ENCODE measurements around the gene GOLGA1. TPM values are rescaled to one million over a fixed set of nuclear protein-coding genes. Genes with fewer than 3 reads are reported as not detected.

The GOLGA1 gene
- total and polyA plus RNA-seq, 2 of the 13 experiments (the other 11 are each of a cell fraction or from before 2014, with no cell fraction given), result 12.7 to 15.9 TPM

DNA sequence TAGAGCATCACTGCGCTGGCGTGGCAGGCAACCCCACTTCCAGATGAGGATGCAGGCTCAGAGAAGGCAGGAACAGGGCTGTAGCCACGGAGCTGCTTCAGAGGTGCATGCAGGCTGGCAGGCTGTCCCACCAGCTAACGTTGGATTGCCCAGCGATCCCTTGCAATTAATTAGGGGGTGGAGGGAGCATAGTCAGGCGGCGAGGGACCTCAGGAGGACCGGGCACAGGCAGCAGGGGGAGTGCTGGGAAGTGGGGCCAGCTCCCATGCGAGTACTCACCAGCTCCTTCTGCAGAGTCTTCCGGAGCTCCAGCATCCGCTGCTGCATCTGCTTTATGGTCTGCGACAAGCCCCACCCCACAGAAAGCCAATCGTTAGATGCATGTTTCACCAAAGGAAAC is 58.7 kb downstream of the GOLGA1 start:
- H3K79me2 ChIP-seq (ENCODE audit: insufficient read depth, low read length), result no peaks in the 10 kb centered on the region
- H3K4me2 ChIP-seq (ENCODE audit: low read depth, low read length), result no peak overlapping the region
- H3K36me3 ChIP-seq (replicated peaks in 1 of 2; ENCODE audit: control insufficient read depth in 1 of 2, insufficient read depth in 2 of 2, low read length in 2 of 2), result peaks cover 17 to 62% of the 10 kb centered on the region in 2 experiments; a peak in 4 of 5 replicates
- in situ Hi-C loops (cut with HindIII; ENCODE audit: extremely low pct_ligation_motif_present, low pct_unique_long_range_greater_than_20kb) (no loop called here), intact Hi-C loops (cut with micrococcal nuclease; ENCODE audit: unreplicated experiment) (no loop called here)
- no peak overlapping the region for H3K27ac ChIP-seq (ENCODE audit: extremely low read length, insufficient read depth, low read length)
- DNase-seq (ENCODE audit: low spot score) (no peak), ATAC-seq (no peak), FAIRE-seq (no peak)
- no peaks in the 10 kb centered on the region for H3K4me1 ChIP-seq (ENCODE audit: insufficient read depth, low read length)
- no peaks in the 10 kb centered on the region for H3K9me3 ChIP-seq (ENCODE audit: low read length)
- TF ChIP-seq SP2 (CRISPR knock-in tag; IDR thresholded peaks at IDR 0.05), result no peak
- no peak for TF ChIP-seq ZFP1 (CRISPR knock-in tag; IDR thresholded peaks at IDR 0.05)
- no peak for TF ChIP-seq ZKSCAN5 (CRISPR knock-in tag; IDR thresholded peaks at IDR 0.05)
- no peak for TF ChIP-seq ZNF329 (CRISPR knock-in tag; IDR thresholded peaks at IDR 0.05; ENCODE audit: low read depth)
- no peak for TF ChIP-seq ZNF644 (CRISPR knock-in tag; IDR thresholded peaks at IDR 0.05; ENCODE audit: low read depth)
- TF ChIP-seq, protein P1, sequence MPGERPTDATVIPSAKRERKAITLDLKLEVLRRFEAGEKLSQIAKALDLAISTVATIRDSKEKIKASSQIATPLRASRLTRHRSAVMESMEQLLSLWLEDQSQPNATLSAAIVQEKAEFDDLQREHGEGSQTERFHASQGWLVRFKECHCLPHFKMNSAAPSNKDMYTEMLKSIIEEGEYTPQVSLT (CRISPR knock-in tag; IDR thresholded peaks at IDR 0.05; ENCODE audit: borderline replicate concordance, low read depth), result no peak
- H3K4me3 ChIP-seq (replicated peaks in 1 of 3; ENCODE audit: insufficient read depth in 1 of 3, low read depth in 2 of 3, low read length in 3 of 3), result no peak overlapping the region
- no peaks in the 10 kb centered on the region for H3K27me3 ChIP-seq (ENCODE audit: control insufficient read depth in 1 of 2, insufficient read depth in 2 of 2, low read length in 2 of 2)
- 100% methylated on average over 1 of the region's 13 CpGs for WGBS (ENCODE audit: low lambda C conversion rate)
- ChIA-PET CTCF (ENCODE audit: low intra/inter-chr PET ratio, low total read pairs) (no interaction called here), POLR2A (no interaction called here)
- H3K9ac ChIP-seq (ENCODE audit: insufficient read depth, low read depth, low read length), result no peak overlapping the region
- no TSS peak for BruUV-seq (replicated peaks)
- H2AFZ ChIP-seq (ENCODE audit: low read length), result no peak overlapping the region
- H4K20me1 ChIP-seq (ENCODE audit: insufficient read depth, low read length), result no peaks in the 10 kb centered on the region

DNA sequence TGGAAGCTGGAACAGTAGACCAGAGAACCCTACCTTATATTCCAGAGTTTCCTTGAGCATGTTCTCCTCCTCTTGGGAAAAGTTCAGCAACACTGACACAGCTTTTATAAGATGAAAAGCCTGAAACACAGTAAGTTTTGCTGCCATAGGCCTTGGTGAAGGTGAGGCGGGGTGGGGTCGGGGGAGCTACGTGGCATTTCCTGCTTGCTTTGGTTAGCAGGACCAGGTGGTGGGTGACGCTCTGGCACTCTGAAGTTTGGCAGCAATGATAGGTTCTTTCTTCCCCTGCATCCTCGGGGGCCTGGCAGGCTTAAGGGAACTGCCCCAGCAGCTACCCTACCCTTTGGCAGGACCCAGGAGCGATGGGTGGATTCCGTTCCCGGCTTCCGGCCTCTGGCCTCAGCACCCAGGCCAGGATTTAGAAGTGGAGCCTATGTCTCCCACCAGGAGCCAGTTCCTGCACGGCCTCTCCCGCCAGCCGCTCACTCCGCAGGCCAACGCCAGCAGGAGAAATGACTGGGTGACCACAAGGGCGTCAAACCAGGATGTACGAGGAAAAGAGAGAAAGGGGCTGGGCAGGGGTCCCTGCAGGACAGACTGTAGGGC is 59.6 kb downstream of the GOLGA1 start:
- Histone ChIP-seq H3K4me2 (ENCODE audit: low read depth, low read length) (no peak overlapping the region), H3K27ac (ENCODE audit: extremely low read length, insufficient read depth, low read length) (no peak overlapping the region), H3K4me1 (ENCODE audit: insufficient read depth, low read length) (no peaks in the 10 kb centered on the region), H3K36me3 (replicated peaks in 1 of 2; ENCODE audit: control insufficient read depth in 1 of 2, insufficient read depth in 2 of 2, low read length in 2 of 2) (peaks cover 18 to 65% of the 10 kb centered on the region in 2 experiments; a peak in 4 of 5 replicates), H4K20me1 (ENCODE audit: insufficient read depth, low read length) (no peaks in the 10 kb centered on the region), H3K79me2 (ENCODE audit: insufficient read depth, low read length) (no peaks in the 10 kb centered on the region), H3K9ac (ENCODE audit: insufficient read depth, low read depth, low read length) (no peak overlapping the region), H3K9me3 (ENCODE audit: low read length) (no peaks in the 10 kb centered on the region), H3K4me3 (replicated peaks in 1 of 3; ENCODE audit: insufficient read depth in 1 of 3, low read depth in 2 of 3, low read length in 3 of 3) (no peak overlapping the region), H2AFZ (ENCODE audit: low read length) (no peak overlapping the region), H3K27me3 (ENCODE audit: control insufficient read depth in 1 of 2, insufficient read depth in 2 of 2, low read length in 2 of 2) (no peaks in the 10 kb centered on the region)
- BruUV-seq (replicated peaks), result no TSS peak
- intact Hi-C loops (cut with micrococcal nuclease; ENCODE audit: unreplicated experiment), result no loop called here
- POLR2A ChIA-PET, result no interaction called here
- in situ Hi-C loops (cut with HindIII; ENCODE audit: extremely low pct_ligation_motif_present, low pct_unique_long_range_greater_than_20kb), result no loop called here
- CTCF ChIA-PET (ENCODE audit: low intra/inter-chr PET ratio, low total read pairs), result no interaction called here
- ATAC-seq (no peak), FAIRE-seq (no peak), DNase-seq (ENCODE audit: low spot score) (no peak)
- WGBS (ENCODE audit: low lambda C conversion rate), result 97% methylated on average over 5 of the region's 16 CpGs
- TF ChIP-seq ZBTB3 (CRISPR knock-in tag; IDR thresholded peaks at IDR 0.05; ENCODE audit: borderline replicate concordance, low read depth) (no peak), GABPA (IDR thresholded peaks at IDR 0.05; ENCODE audit: low read depth, low read length) (no peak), GABPA (CRISPR knock-in tag; IDR thresholded peaks at IDR 0.05; ENCODE audit: low read depth) (no peak), THAP7 (CRISPR knock-in tag; IDR thresholded peaks at IDR 0.05) (no peak)
- TF ChIP-seq, protein P2, sequence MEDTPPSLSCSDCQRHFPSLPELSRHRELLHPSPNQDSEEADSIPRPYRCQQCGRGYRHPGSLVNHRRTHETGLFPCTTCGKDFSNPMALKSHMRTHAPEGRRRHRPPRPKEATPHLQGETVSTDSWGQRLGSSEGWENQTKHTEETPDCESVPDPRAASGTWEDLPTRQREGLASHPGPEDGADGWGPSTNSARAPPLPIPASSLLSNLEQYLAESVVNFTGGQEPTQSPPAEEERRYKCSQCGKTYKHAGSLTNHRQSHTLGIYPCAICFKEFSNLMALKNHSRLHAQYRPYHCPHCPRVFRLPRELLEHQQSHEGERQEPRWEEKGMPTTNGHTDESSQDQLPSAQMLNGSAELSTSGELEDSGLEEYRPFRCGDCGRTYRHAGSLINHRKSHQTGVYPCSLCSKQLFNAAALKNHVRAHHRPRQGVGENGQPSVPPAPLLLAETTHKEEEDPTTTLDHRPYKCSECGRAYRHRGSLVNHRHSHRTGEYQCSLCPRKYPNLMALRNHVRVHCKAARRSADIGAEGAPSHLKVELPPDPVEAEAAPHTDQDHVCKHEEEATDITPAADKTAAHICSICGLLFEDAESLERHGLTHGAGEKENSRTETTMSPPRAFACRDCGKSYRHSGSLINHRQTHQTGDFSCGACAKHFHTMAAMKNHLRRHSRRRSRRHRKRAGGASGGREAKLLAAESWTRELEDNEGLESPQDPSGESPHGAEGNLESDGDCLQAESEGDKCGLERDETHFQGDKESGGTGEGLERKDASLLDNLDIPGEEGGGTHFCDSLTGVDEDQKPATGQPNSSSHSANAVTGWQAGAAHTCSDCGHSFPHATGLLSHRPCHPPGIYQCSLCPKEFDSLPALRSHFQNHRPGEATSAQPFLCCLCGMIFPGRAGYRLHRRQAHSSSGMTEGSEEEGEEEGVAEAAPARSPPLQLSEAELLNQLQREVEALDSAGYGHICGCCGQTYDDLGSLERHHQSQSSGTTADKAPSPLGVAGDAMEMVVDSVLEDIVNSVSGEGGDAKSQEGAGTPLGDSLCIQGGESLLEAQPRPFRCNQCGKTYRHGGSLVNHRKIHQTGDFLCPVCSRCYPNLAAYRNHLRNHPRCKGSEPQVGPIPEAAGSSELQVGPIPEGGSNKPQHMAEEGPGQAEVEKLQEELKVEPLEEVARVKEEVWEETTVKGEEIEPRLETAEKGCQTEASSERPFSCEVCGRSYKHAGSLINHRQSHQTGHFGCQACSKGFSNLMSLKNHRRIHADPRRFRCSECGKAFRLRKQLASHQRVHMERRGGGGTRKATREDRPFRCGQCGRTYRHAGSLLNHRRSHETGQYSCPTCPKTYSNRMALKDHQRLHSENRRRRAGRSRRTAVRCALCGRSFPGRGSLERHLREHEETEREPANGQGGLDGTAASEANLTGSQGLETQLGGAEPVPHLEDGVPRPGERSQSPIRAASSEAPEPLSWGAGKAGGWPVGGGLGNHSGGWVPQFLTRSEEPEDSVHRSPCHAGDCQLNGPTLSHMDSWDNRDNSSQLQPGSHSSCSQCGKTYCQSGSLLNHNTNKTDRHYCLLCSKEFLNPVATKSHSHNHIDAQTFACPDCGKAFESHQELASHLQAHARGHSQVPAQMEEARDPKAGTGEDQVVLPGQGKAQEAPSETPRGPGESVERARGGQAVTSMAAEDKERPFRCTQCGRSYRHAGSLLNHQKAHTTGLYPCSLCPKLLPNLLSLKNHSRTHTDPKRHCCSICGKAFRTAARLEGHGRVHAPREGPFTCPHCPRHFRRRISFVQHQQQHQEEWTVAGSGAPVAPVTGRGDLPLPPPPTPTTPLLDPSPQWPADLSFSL (CRISPR knock-in tag; IDR thresholded peaks at IDR 0.05), result no peak

Data from HepG2 (cell line).